CD14-positive monocyte (primary cell): ENCODE results near the gene TBC1D22A. TPM values are rescaled to one million over a fixed set of nuclear protein-coding genes. Genes with fewer than 3 reads are reported as not detected.

Experiments
- DNase-seq, 3 donors: peaks; one replicate each; pipeline ENCODE4 v3.0.0-alpha.2; 2011 to 2022
- H2AFZ ChIP-seq: 2 replicates; pipeline ENCODE4 v1.6.0; 2012; ENCODE audit warnings: mild to moderate bottlenecking, low read depth, low read length, inconsistent platforms; ENCODE audit not compliant: insufficient read depth, poor library complexity, severe bottlenecking
- H3K27ac ChIP-seq, 2 donors: 1 replicate in 1 of 2; 2 replicates in 1 of 2; pipeline ENCODE4 v1.5.1; 2012 to 2013; ENCODE audit warnings: low read length in 2 of 2, control low read depth in 1 of 2, inconsistent platforms in 1 of 2, low read depth in 1 of 2, mild to moderate bottlenecking in 1 of 2
- H3K27me3 ChIP-seq, 2 donors: one replicate each; pipeline versions ENCODE4 v1.6.0 to v1.6.1; 2011 to 2013; ENCODE audit warnings: low read length in 2 of 2; ENCODE audit not compliant: control insufficient read depth in 2 of 2, insufficient read depth in 2 of 2
- H3K36me3 ChIP-seq, 2 donors: replicated peaks in 1 of 2; 1 replicate in 1 of 2; 2 replicates in 1 of 2; pipeline versions ENCODE4 v1.5.1 to v1.6.1; 2012 to 2013; ENCODE audit warnings: low read length in 2 of 2, control low read depth in 1 of 2, inconsistent platforms in 1 of 2, mild to moderate bottlenecking in 1 of 2; ENCODE audit not compliant: insufficient read depth in 2 of 2, control insufficient read depth in 1 of 2
- H3K4me1 ChIP-seq, 2 donors: 1 replicate in 1 of 2; 2 replicates in 1 of 2; pipeline versions ENCODE4 v1.5.1 to v1.6.1; 2012 to 2013; ENCODE audit warnings: low read length in 2 of 2, control low read depth in 1 of 2, inconsistent platforms in 1 of 2, mild to moderate bottlenecking in 1 of 2, moderate library complexity in 1 of 2; ENCODE audit not compliant: insufficient read depth in 2 of 2, control insufficient read depth in 1 of 2
- H3K4me2 ChIP-seq: replicated peaks from 2 replicates; pipeline ENCODE3; 2012; ENCODE audit warnings: low read length, moderate library complexity, mild to moderate bottlenecking; ENCODE audit not compliant: poor library complexity, severe bottlenecking; ENCODE audit errors: extremely low read depth
- H3K4me3 ChIP-seq, 3 experiments: fragments of 200-600 bp in 1 of 3; sonication (generic) in 1 of 3; replicated peaks in 1 of 3; 1 replicate in 2 of 3; 2 replicates in 1 of 3; pipeline ENCODE4 v1.5.1; 2011 to 2013; ENCODE audit warnings: low read length in 3 of 3, mild to moderate bottlenecking in 3 of 3, control low read depth in 2 of 3, low read depth in 2 of 3, inconsistent platforms in 1 of 3, moderate library complexity in 1 of 3
- H3K79me2 ChIP-seq: 2 replicates; pipeline ENCODE4 v1.6.0; 2012; ENCODE audit warnings: mild to moderate bottlenecking, control low read depth, inconsistent platforms, low read length, moderate library complexity; ENCODE audit not compliant: insufficient read depth
- H3K9ac ChIP-seq: 2 replicates; pipeline ENCODE4 v1.6.0; 2017; ENCODE audit warnings: low read length, mild to moderate bottlenecking; ENCODE audit not compliant: insufficient read depth, poor library complexity, severe bottlenecking
- H3K9me3 ChIP-seq, 2 donors: replicated peaks in 1 of 2; 1 replicate in 1 of 2; 2 replicates in 1 of 2; pipeline versions ENCODE4 v1.5.1 to v1.6.1; 2012 to 2013; ENCODE audit warnings: low read length in 2 of 2, control low read depth in 1 of 2; ENCODE audit not compliant: control insufficient read depth in 1 of 2, insufficient read depth in 1 of 2
- H4K20me1 ChIP-seq: 2 replicates; pipeline ENCODE4 v1.6.0; 2012; ENCODE audit warnings: mild to moderate bottlenecking, low read length, control low read depth, moderate library complexity; ENCODE audit not compliant: insufficient read depth
- H3K27ac Mint-ChIP-seq, 7 donors: one replicate each; pipeline ENCODE4 v1.8.0; 2020; ENCODE audit warnings: mild to moderate bottlenecking in 7 of 7, mixed read lengths in 7 of 7, moderate library complexity in 6 of 7, inconsistent platforms in 2 of 7
- H3K27me3 Mint-ChIP-seq, 3 donors: one replicate each; pipeline ENCODE4 v1.8.0; 2021 to 2022; ENCODE audit warnings: low read depth in 3 of 3, mild to moderate bottlenecking in 3 of 3, mixed read lengths in 3 of 3, moderate library complexity in 3 of 3, inconsistent platforms in 1 of 3
- H3K36me3 Mint-ChIP-seq, 2 donors: one replicate each; pipeline ENCODE4 v1.8.0; 2020; ENCODE audit warnings: mixed read lengths in 2 of 2, inconsistent platforms in 1 of 2, mild to moderate bottlenecking in 1 of 2
- H3K4me1 Mint-ChIP-seq: one replicate; pipeline ENCODE4 v1.8.0; 2020; ENCODE audit warnings: mild to moderate bottlenecking, mixed read lengths
- H3K4me3 Mint-ChIP-seq, 2 donors: one replicate each; pipeline ENCODE4 v1.8.0; 2020; ENCODE audit warnings: mild to moderate bottlenecking in 2 of 2, mixed read lengths in 2 of 2, moderate library complexity in 1 of 2
- H3K9me3 Mint-ChIP-seq, 7 donors: one replicate each; pipeline ENCODE4 v1.8.0; 2020 to 2022; ENCODE audit warnings: mixed read lengths in 7 of 7, mild to moderate bottlenecking in 6 of 7, moderate library complexity in 6 of 7, inconsistent platforms in 2 of 7
- CTCF ChIP-seq: fragments of 200-600 bp; IDR thresholded peaks from one replicate; pipeline ENCODE4 v1.8.0; 2022; ENCODE audit warnings: antibody characterized with exemption, mild to moderate bottlenecking
- WGBS: methylation state at CpG from one replicate; pipeline ENCODE4 v1.1.5; 2013; ENCODE audit warnings: missing lambda C conversion rate; ENCODE audit not compliant: insufficient coverage; 5-methylcytosine and 5-hydroxymethylcytosine counted together
- intact Hi-C, 2 donors: fragments of 100-400 bp; cut with micrococcal nuclease; formaldehyde crosslinking; loops; one replicate each; pipeline versions ENCODE4 v1.15.0 to v1.15.1; 2023
- polyA plus RNA-seq, 3 donors: library from polyadenylated mRNA; depleted of rRNA in 1 of 3; unstranded in 2 of 3; stranded (reverse) in 1 of 3; fragments of 300-500 nt in 2 of 3; fragments of >200 nt in 1 of 3; fragmentation: Illumina TruSeq in 2 of 3; gene quantifications; 1 replicate in 2 of 3; 2 replicates in 1 of 3; pipeline ENCODE4 v1.2.3, GENCODE V29; 2012 to 2021

TBC1D22A gene
- polyA plus RNA-seq, 3 donors = 25.9 to 36.2 (median 29.5) TPM

GRCh38 chr22:47062126-47062525, 299.7 kb downstream of the TBC1D22A start:
- WGBS = 95% methylated on average over 10 of the region's 10 CpGs
- no peaks in the 10 kb centered on the region for H3K9me3 Mint-ChIP-seq
- peak overlapping the region in 1 of 7 donors; percentile 37 for H3K27ac Mint-ChIP-seq
- peaks cover 63 to 73% of the 10 kb centered on the region in 2 donors for H3K36me3 Mint-ChIP-seq
- no peak overlapping the region for H3K9ac ChIP-seq
- no peak overlapping the region for H3K4me3 Mint-ChIP-seq
- H4K20me1 ChIP-seq = peaks cover 17% of the 10 kb centered on the region
- no peak overlapping the region for H3K27ac ChIP-seq
- H3K36me3 ChIP-seq = peaks cover 39 to 55% of the 10 kb centered on the region in 2 donors
- H3K4me1 ChIP-seq = no peaks in the 10 kb centered on the region
- no peak for TF ChIP-seq CTCF
- no peaks in the 10 kb centered on the region for H3K27me3 ChIP-seq
- DNase-seq = no peak
- H3K4me1 Mint-ChIP-seq = no peaks in the 10 kb centered on the region
- peaks cover 0 to 1% (median 1%) of the 10 kb centered on the region in 3 donors for H3K27me3 Mint-ChIP-seq
- no peaks in the 10 kb centered on the region for H3K9me3 ChIP-seq
- H2AFZ ChIP-seq = no peak overlapping the region
- intact Hi-C loops = no loop called here
- no peak overlapping the region for H3K4me2 ChIP-seq
- H3K79me2 ChIP-seq = no peaks in the 10 kb centered on the region
- H3K4me3 ChIP-seq = no peak overlapping the region

- Histone ChIP-seq H3K4me2 (no peak overlapping the region), H3K27me3 (no peaks in the 10 kb centered on the region), H3K27ac (no peak overlapping the region), H2AFZ (no peak overlapping the region), H3K9me3 (no peaks in the 10 kb centered on the region), H3K9ac (no peak overlapping the region), H3K4me1 (no peaks in the 10 kb centered on the region), H3K79me2 (no peaks in the 10 kb centered on the region), H3K36me3 (peaks cover 39 to 55% of the 10 kb centered on the region in 2 donors), H4K20me1 (peaks cover 21% of the 10 kb centered on the region), H3K4me3 (no peak overlapping the region)
- Mint-ChIP-seq H3K27ac (peak overlapping the region in 1 of 7 donors; percentile 55), H3K27me3 (peaks cover 0 to 1% (median 1%) of the 10 kb centered on the region in 3 donors), H3K9me3 (peaks cover 0 to under 1% (median 0%) of the 10 kb centered on the region in 7 donors), H3K4me1 (no peaks in the 10 kb centered on the region), H3K36me3 (peaks cover 61 to 69% of the 10 kb centered on the region in 2 donors), H3K4me3 (no peak overlapping the region)
- no peak for DNase-seq
- TF ChIP-seq CTCF = no peak
- WGBS = 94% methylated on average over 13 of the region's 14 CpGs
- intact Hi-C loops = no loop called here
Measured at GRCh38 chr22:47063071-47063509, 300.6 kb downstream of the TBC1D22A start.
